K562 (cell line): ENCODE data around the gene BBC3. TPM values are rescaled to one million over a fixed set of nuclear protein-coding genes. Genes with fewer than 3 reads are reported as not detected.

Experiments
- ATAC-seq: fragments of 200-7000 bp; cut with Tn5 transposase; 3 replicates; pipeline ENCODE4 v1.9.1; 2020; ENCODE audit warnings: moderate library complexity
- BruUV-seq: library from RNA; stranded (reverse); fragments of 400-500 nt; replicated peaks from 2 replicates; lab custom pipeline; 2021; lab: Mats Ljungman, UMichigan
- CTCF ChIA-PET: fragments of 300-600 bp; formaldehyde crosslinking; extraction: SDS; loops from one replicate; lab custom pipeline; 2021; ENCODE audit warnings: low intra/inter-chr PET ratio; lab: Yijun Ruan, JAX
- POLR2A ChIA-PET: fragments of 300-600, 350-650 bp; sonication (Branson Sonifier 250); formaldehyde crosslinking; extraction: SDS; loops from one replicate; lab custom pipeline; 2021; ENCODE audit warnings: antibody characterized with exemption, inconsistent platforms; lab: Yijun Ruan, JAX
- DNase-seq, 4 experiments: peaks; one replicate each; pipeline versions ENCODE4 v3.0.0 to v3.0.0-alpha.2; 2011 to 2018; ENCODE audit warnings: low spot score in 3 of 4, mixed read lengths in 3 of 4; ENCODE audit errors: extremely low read depth in 1 of 4
- FAIRE-seq: peaks from 2 replicates; lab custom pipeline; 2011; peaks lifted over from hg19 to GRCh38; lab: Jason Lieb, UNC
- H2AFZ ChIP-seq: 2 replicates; pipeline ENCODE4 v1.6.0; 2011; ENCODE audit warnings: low read depth, low read length, control low read depth, inconsistent platforms
- H3K27ac ChIP-seq: fragments of 200-600 bp; 3 replicates; pipeline ENCODE4 v1.8.0; 2011; ENCODE audit warnings: low read depth, mild to moderate bottlenecking, control low read depth, inconsistent platforms, low read length, moderate library complexity, mixed read lengths; ENCODE audit errors: extremely low read depth
- H3K27me3 ChIP-seq, 2 experiments: fragments of 300-600 bp in 1 of 2; 2 replicates in 1 of 2; 3 replicates in 1 of 2; pipeline versions ENCODE4 v1.6.0 to v1.8.0; 2011; ENCODE audit warnings: inconsistent platforms in 2 of 2, low read length in 2 of 2, mild to moderate bottlenecking in 1 of 2, mixed read lengths in 1 of 2, moderate library complexity in 1 of 2; ENCODE audit not compliant: control insufficient read depth in 2 of 2, insufficient read depth in 2 of 2
- H3K36me3 ChIP-seq: fragments of 300-600 bp; 3 replicates; pipeline ENCODE4 v1.8.0; 2011; ENCODE audit warnings: mild to moderate bottlenecking, low read length, inconsistent platforms; ENCODE audit not compliant: control insufficient read depth, insufficient read depth
- H3K4me1 ChIP-seq, 2 experiments: fragments of 200-600 bp in 1 of 2; replicated peaks in 1 of 2; 2 replicates in 1 of 2; 3 replicates in 1 of 2; pipeline versions ENCODE4 v1.5.1 to v1.8.0; 2011; ENCODE audit warnings: inconsistent platforms in 2 of 2, low read length in 2 of 2, mild to moderate bottlenecking in 1 of 2, mixed read lengths in 1 of 2, moderate library complexity in 1 of 2; ENCODE audit not compliant: control insufficient read depth in 2 of 2, insufficient read depth in 2 of 2
- H3K4me2 ChIP-seq: 2 replicates; pipeline ENCODE4 v1.6.1; 2011; ENCODE audit warnings: low read length, control low read depth, inconsistent platforms, mixed read lengths; ENCODE audit not compliant: insufficient read depth
- H3K4me3 ChIP-seq: fragments of 200-600 bp; sonication (generic), shearing (Covaris generic); 2 replicates; pipeline ENCODE4 v1.5.1; 2016; ENCODE audit warnings: control low read depth, inconsistent platforms
- H3K79me2 ChIP-seq: fragments of 200-600 bp; 3 replicates; pipeline ENCODE4 v1.8.0; 2011; ENCODE audit warnings: low read length, inconsistent platforms; ENCODE audit not compliant: control insufficient read depth, insufficient read depth
- H3K9ac ChIP-seq, 2 experiments: 2 replicates each; pipeline versions ENCODE4 v1.6.0 to v1.6.1; 2011; ENCODE audit warnings: low read depth in 2 of 2, low read length in 2 of 2, control low read depth in 1 of 2, inconsistent platforms in 1 of 2, mild to moderate bottlenecking in 1 of 2, mixed read lengths in 1 of 2; ENCODE audit not compliant: insufficient read depth in 1 of 2
- H3K9me1 ChIP-seq: one replicate; pipeline ENCODE4 v1.6.0; 2011; ENCODE audit warnings: inconsistent platforms, mild to moderate bottlenecking, low read length, moderate library complexity; ENCODE audit not compliant: control insufficient read depth, insufficient read depth
- H3K9me3 ChIP-seq: replicated peaks from 2 replicates; pipeline ENCODE4 v1.5.1; 2011; ENCODE audit warnings: low read depth, low read length, inconsistent platforms; ENCODE audit not compliant: control insufficient read depth, insufficient read depth
- H4K20me1 ChIP-seq: replicated peaks from 2 replicates; pipeline ENCODE4 v1.6.1; 2011; ENCODE audit warnings: low read length, inconsistent platforms, mixed read lengths; ENCODE audit not compliant: control insufficient read depth, insufficient read depth
- CSDE1 ChIP-seq, 2 experiments: fragments of 450-650 bp; IDR thresholded peaks; 2 replicates each; pipeline ENCODE4 v1.6.1; 2016; ENCODE audit warnings: mild to moderate bottlenecking in 1 of 2
- KLF16 ChIP-seq: IDR thresholded peaks from 2 replicates; pipeline ENCODE4 v1.6.1; 2016; ENCODE audit warnings: antibody characterized with exemption
- SLC30A9 ChIP-seq: fragments of 250-450 bp; sonication (Bioruptor Pico); IDR thresholded peaks from 2 replicates; pipeline ENCODE4 v1.8.0; 2022; ENCODE audit warnings: mild to moderate bottlenecking, moderate library complexity
- SPI1 ChIP-seq: IDR thresholded peaks from 2 replicates; pipeline ENCODE4 v1.6.1; 2011; ENCODE audit warnings: low read depth, low read length, control low read depth, borderline replicate concordance
- ZNF316 ChIP-seq: fragments of 450-650 bp; IDR thresholded peaks from 2 replicates; pipeline ENCODE4 v1.6.1; 2016
- WGBS: fragments of 100-300 bp; shearing (Covaris generic); methylation state at CpG from one replicate; pipeline ENCODE4 v1.1.6; 2016; ENCODE audit warnings: low coverage, mixed read lengths; ENCODE audit not compliant: insufficient coverage; ENCODE audit errors: missing lambda C conversion rate; 5-methylcytosine and 5-hydroxymethylcytosine counted together
- in situ Hi-C: fragments of 300-500 bp; cut with MboI; formaldehyde crosslinking; loops from 4 replicates; pipeline ENCODE4 v1.15.0; 2018; ENCODE audit warnings: inconsistent platforms, mixed read lengths
- intact Hi-C: fragments of 100-400 bp; cut with micrococcal nuclease; formaldehyde crosslinking; loops from 2 replicates; pipeline ENCODE4 v1.14.2; 2022
- polyA plus RNA-seq, 8 experiments: library from polyadenylated mRNA; depleted of rRNA in 4 of 8; stranded (reverse) in 5 of 8; unstranded in 3 of 8; fragments of >200 nt; fragmentation: Nextera tagmentation in 2 of 8; fragmentation: Illumina TruSeq in 1 of 8; extraction: Ambion mirVana in 2 of 8; extraction: Trizol in 1 of 8; gene quantifications; 2 replicates each; pipeline versions ENCODE4 v1.2.1 to v1.2.3, GENCODE V29; 2011 to 2014; ENCODE audit warnings: inconsistent platforms in 1 of 8, missing spikeins in 1 of 8
- total RNA-seq, 7 experiments: library from RNA; depleted of rRNA in 6 of 7; stranded (reverse); fragments of >200 nt in 6 of 7; fragmentation: Illumina TruSeq in 2 of 7; extraction: Trizol in 2 of 7; gene quantifications; 2 replicates each; pipeline versions ENCODE4 v1.2.1 to v1.2.3, GENCODE V29; 2011 to 2021; ENCODE audit warnings: low replicate concordance in 1 of 7
- TF ChIP-seq, protein P1 (sequence below), 2 experiments: fragments of 450-650 bp in 1 of 2; sonication (generic) in 1 of 2; formaldehyde crosslinking in 1 of 2; IDR thresholded peaks; 2 replicates each; pipeline versions ENCODE4 v1.7.1 to v1.9.0; 2016 to 2022; ENCODE audit warnings: inconsistent platforms in 1 of 2, mild to moderate bottlenecking in 1 of 2, missing genetic modification reagents in 1 of 2

The BBC3 gene
- total and polyA plus RNA-seq, 9 of the 15 experiments (the other 6 are each of a cell fraction or from before 2014, with no cell fraction given): 0.15 to 30.7 (median 4.8) TPM

DNA sequence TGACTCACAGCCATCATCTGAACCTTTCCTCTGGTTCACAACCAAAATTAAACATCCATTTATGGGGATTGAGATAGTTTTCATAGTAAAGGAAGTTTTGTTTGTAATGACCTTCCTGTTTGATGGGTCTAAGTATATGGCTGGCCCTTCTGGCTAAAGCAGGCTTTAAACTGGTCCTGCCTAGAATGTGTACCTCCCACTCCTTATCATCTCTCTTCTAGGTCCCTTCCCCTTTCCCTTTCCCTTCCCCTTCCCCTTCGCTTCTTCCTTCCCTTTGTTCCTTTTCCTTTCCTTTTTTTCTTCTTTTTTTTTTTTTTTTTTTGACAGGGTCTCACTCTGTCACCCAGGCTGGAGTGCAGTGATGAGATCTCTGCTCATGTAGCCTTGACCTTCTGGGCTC, 35.6 kb downstream of the BBC3 start:
- Histone ChIP-seq H3K9ac (no peak overlapping the region), H3K4me1 (no peaks in the 10 kb centered on the region; a peak in 1 of 5 replicates), H3K9me1 (no peaks in the 10 kb centered on the region), H3K27me3 (no peaks in the 10 kb centered on the region), H3K9me3 (no peaks in the 10 kb centered on the region), H4K20me1 (no peaks in the 10 kb centered on the region), H3K4me3 (no peak overlapping the region), H3K4me2 (no peak overlapping the region), H3K79me2 (no peaks in the 10 kb centered on the region; the same call in 2 of the 3 replicates), H3K27ac (0 out of 3 replicates have a peak overlapping the region, but pooled peaks have one; percentile 28), H3K36me3 (peaks cover 57% of the 10 kb centered on the region), H2AFZ (no peak overlapping the region)
- FAIRE-seq: peak; percentile 19
- BruUV-seq: no TSS peak
- no peak for DNase-seq
- intact Hi-C loops (no loop called here), in situ Hi-C loops (no loop called here)
- CTCF ChIA-PET: no interaction called here
- WGBS: no CpG with 5 or more reads among the region's 1 CpG
- POLR2A ChIA-PET: interaction anchor here (2.1 kb wide), 1 partner anchor 8 kb away, joined by 7 read pairs; no protein-coding TSS in a partner anchor
- ATAC-seq: no peak; the same call in 2 of the 3 replicates
- no peak for TF ChIP-seq ZNF316
- TF ChIP-seq KLF16: 0 out of 2 replicates have a peak, but pooled peaks have one; percentile 24
- TF ChIP-seq SLC30A9 (CRISPR knock-in tag): no peak
- TF ChIP-seq, protein P1, sequence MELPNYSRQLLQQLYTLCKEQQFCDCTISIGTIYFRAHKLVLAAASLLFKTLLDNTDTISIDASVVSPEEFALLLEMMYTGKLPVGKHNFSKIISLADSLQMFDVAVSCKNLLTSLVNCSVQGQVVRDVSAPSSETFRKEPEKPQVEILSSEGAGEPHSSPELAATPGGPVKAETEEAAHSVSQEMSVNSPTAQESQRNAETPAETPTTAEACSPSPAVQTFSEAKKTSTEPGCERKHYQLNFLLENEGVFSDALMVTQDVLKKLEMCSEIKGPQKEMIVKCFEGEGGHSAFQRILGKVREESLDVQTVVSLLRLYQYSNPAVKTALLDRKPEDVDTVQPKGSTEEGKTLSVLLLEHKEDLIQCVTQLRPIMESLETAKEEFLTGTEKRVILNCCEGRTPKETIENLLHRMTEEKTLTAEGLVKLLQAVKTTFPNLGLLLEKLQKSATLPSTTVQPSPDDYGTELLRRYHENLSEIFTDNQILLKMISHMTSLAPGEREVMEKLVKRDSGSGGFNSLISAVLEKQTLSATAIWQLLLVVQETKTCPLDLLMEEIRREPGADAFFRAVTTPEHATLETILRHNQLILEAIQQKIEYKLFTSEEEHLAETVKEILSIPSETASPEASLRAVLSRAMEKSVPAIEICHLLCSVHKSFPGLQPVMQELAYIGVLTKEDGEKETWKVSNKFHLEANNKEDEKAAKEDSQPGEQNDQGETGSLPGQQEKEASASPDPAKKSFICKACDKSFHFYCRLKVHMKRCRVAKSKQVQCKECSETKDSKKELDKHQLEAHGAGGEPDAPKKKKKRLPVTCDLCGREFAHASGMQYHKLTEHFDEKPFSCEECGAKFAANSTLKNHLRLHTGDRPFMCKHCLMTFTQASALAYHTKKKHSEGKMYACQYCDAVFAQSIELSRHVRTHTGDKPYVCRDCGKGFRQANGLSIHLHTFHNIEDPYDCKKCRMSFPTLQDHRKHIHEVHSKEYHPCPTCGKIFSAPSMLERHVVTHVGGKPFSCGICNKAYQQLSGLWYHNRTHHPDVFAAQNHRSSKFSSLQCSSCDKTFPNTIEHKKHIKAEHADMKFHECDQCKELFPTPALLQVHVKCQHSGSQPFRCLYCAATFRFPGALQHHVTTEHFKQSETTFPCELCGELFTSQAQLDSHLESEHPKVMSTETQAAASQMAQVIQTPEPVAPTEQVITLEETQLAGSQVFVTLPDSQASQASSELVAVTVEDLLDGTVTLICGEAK (IDR thresholded peaks at IDR 0.05): peak; percentile 36; the same call in 1 of the 2 replicates
- TF ChIP-seq, protein P1 (CRISPR knock-in tag; IDR thresholded peaks at IDR 0.05): no peak
- no peak for TF ChIP-seq CSDE1 (IDR thresholded peaks at IDR 0.05)
- peak; percentile 42; the same call in 1 of the 2 replicates for TF ChIP-seq SPI1
